NCI-H446 (cell line): Measurements from ENCODE around the gene KNDC1.
"Not testable (repeated sequence)": the region's sequence is repeated elsewhere in the genome, so short reads cannot be mapped to it uniquely, and the experiment has no call there.

Experiments used
- DNase-seq, 2 experiments: peaks; one replicate each; lab custom pipeline; 2025; lab: John Stamatoyannopoulos, UW

The KNDC1 gene

GRCh38 chr10:133162178-133162909 is 2.3 kb downstream of the KNDC1 start:
- no peak for DNase-seq

- no peak for DNase-seq
Observed at GRCh38 chr10:133162910-133163856, 3.2 kb downstream of the KNDC1 start.

- DNase-seq, result no peak
Observed at GRCh38 chr10:133163889-133164815, 4.1 kb downstream of the KNDC1 start.

GRCh38 chr10:133164816-133165555 is 5.0 kb downstream of the KNDC1 start:
- DNase-seq, result no peak

- DNase-seq, result no peak
Observed at GRCh38 chr10:133165556-133166503, 5.8 kb downstream of the KNDC1 start.

- no peak for DNase-seq
Observed at GRCh38 chr10:133166504-133166827, 6.4 kb downstream of the KNDC1 start.

- no peak for DNase-seq
Observed at GRCh38 chr10:133166828-133167692, 7.0 kb downstream of the KNDC1 start.

GRCh38 chr10:133167693-133168616 is 7.9 kb downstream of the KNDC1 start:
- no peak for DNase-seq

- no peak for DNase-seq
Observed at GRCh38 chr10:133168617-133169031, 8.6 kb downstream of the KNDC1 start.

- no peak for DNase-seq
Observed at GRCh38 chr10:133169173-133169947, 9.3 kb downstream of the KNDC1 start.

GRCh38 chr10:133170092-133170491 is 10.1 kb downstream of the KNDC1 start:
- no peak for DNase-seq

- no peak for DNase-seq
Observed at GRCh38 chr10:133173860-133174640, 14.0 kb downstream of the KNDC1 start.

- DNase-seq, result no peak
Observed at GRCh38 chr10:133174689-133175263, 14.8 kb downstream of the KNDC1 start.

GRCh38 chr10:133175624-133176023 is 15.6 kb downstream of the KNDC1 start:
- not testable (repeated sequence) for DNase-seq

GRCh38 chr10:133176546-133176945 is 16.5 kb downstream of the KNDC1 start:
- no peak for DNase-seq
